ENCODE measurements around the gene CDK5RAP3. TPM values are rescaled to one million over a fixed set of nuclear protein-coding genes. Genes with fewer than 3 reads are reported as not detected.
A peak's percentile ranks its signal among the peaks of the same experiment; 100 is the strongest.

The CDK5RAP3 gene
- total RNA-seq, 1 experiment from 2014 or later, result 128 TPM

DNA sequence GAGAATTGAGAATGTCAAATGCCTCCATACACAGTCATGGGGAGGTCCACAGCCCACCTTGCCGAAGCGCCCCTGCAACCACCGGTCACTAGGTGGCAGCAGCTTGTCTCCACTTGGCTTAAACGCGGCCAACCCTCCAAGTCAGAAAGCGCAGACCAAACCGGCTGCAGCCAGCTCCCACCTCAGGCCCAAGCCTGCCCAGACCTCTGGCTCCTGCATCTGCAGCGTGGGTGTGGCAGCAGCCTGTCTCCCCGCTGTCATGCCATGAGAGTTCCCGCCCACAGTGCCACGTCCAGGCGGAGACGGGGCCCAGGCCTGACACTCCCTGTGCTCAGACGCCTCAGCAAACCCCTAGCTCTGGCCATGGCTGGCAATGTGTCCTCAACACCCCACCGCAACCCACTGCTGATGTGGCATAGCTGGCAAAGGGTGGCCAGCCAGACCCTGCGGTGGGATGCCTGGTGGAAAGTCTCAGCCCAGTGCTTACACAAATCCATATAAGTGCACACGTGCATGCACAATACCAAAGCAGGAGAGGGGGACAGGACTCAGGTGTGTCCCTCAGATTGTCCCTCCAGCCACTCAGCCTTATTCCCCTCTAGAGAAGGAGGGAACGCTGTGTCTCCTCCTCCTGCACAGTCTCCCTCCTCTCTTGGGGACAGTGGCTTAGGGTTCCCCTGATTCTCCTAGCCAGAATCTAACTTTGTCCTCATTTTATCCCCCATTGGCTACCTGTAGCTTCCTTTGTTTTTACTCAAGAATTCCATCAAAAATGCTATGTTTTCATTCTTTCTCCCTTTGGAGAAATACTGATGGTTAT, 55.8 kb downstream of the CDK5RAP3 start (continued):
- TF ChIP-seq, protein P1, sequence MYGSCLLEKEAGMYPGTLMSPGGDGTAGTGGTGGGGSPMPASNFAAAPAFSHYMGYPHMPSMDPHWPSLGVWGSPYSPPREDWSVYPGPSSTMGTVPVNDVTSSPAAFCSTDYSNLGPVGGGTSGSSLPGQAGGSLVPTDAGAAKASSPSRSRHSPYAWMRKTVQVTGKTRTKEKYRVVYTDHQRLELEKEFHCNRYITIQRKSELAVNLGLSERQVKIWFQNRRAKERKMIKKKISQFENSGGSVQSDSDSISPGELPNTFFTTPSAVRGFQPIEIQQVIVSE (CRISPR knock-in tag; IDR thresholded peaks at IDR 0.05; ENCODE audit: borderline replicate concordance), result no peak
- TF ChIP-seq ZNF263 (CRISPR knock-in tag; IDR thresholded peaks at IDR 0.05; ENCODE audit: low read depth), result no peak
- peak; percentile 67; the same call in 1 of the 2 replicates for TF ChIP-seq FOXP1 (CRISPR knock-in tag; IDR thresholded peaks at IDR 0.05; ENCODE audit: borderline replicate concordance)
- no peak for TF ChIP-seq ZBTB21 (CRISPR knock-in tag; IDR thresholded peaks at IDR 0.05; ENCODE audit: borderline replicate concordance)

DNA sequence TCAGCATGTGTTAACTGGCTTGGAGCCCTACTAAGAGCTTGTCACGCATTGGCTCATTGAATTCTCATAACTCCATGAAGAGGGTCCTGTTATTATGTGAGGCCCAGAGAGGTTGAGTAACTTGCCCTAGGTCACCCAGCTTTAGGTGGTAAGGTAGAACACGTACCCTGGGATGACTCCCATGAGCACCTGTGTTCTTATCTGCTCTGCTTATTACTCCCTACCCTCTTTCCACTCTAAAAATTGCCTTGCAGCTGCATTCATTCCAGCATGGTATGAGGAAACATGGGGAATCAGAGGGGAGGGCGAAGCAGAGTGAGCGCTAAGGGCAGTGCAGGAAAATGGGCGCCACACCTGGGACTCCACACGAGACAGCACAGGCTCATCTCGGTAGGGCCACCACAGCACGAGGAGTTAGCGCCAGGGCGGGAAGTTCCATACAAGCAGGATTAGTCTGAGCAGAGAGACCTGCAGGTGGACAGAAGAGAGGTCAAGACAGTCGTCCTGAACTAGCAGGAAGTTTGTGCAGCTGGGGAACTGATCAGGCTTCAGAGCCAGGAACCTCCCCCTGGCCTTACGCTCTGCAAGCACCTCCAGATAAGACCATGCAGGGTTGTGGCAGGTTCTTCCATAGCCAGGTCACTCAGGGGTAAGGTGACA, 56.5 kb downstream of the CDK5RAP3 start:
- Mint-ChIP-seq H3K9me3 (no peaks in the 10 kb centered on the region), H3K4me1 (peaks cover 25% of the 10 kb centered on the region), H3K27ac (no peak overlapping the region), H3K36me3 (no peaks in the 10 kb centered on the region), H3K27me3 (ENCODE audit: low read depth) (peaks cover 46% of the 10 kb centered on the region), H3K4me3 (no peak overlapping the region)
- TF ChIP-seq, protein P2, sequence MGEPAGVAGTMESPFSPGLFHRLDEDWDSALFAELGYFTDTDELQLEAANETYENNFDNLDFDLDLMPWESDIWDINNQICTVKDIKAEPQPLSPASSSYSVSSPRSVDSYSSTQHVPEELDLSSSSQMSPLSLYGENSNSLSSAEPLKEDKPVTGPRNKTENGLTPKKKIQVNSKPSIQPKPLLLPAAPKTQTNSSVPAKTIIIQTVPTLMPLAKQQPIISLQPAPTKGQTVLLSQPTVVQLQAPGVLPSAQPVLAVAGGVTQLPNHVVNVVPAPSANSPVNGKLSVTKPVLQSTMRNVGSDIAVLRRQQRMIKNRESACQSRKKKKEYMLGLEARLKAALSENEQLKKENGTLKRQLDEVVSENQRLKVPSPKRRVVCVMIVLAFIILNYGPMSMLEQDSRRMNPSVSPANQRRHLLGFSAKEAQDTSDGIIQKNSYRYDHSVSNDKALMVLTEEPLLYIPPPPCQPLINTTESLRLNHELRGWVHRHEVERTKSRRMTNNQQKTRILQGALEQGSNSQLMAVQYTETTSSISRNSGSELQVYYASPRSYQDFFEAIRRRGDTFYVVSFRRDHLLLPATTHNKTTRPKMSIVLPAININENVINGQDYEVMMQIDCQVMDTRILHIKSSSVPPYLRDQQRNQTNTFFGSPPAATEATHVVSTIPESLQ (CRISPR knock-in tag; IDR thresholded peaks at IDR 0.05), result no peak
- TF ChIP-seq JUN (CRISPR knock-in tag; IDR thresholded peaks at IDR 0.05), result no peak
- no peak for TF ChIP-seq RORB (CRISPR knock-in tag; IDR thresholded peaks at IDR 0.05)
- TF ChIP-seq ESRRA (CRISPR knock-in tag; IDR thresholded peaks at IDR 0.05; ENCODE audit: borderline replicate concordance), result no peak
- no peak for TF ChIP-seq NR1H2 (CRISPR knock-in tag; IDR thresholded peaks at IDR 0.05)
- TF ChIP-seq, protein P3, sequence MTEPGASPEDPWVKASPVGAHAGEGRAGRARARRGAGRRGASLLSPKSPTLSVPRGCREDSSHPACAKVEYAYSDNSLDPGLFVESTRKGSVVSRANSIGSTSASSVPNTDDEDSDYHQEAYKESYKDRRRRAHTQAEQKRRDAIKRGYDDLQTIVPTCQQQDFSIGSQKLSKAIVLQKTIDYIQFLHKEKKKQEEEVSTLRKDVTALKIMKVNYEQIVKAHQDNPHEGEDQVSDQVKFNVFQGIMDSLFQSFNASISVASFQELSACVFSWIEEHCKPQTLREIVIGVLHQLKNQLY (CRISPR knock-in tag; IDR thresholded peaks at IDR 0.05), result no peak
- TF ChIP-seq, protein P4, sequence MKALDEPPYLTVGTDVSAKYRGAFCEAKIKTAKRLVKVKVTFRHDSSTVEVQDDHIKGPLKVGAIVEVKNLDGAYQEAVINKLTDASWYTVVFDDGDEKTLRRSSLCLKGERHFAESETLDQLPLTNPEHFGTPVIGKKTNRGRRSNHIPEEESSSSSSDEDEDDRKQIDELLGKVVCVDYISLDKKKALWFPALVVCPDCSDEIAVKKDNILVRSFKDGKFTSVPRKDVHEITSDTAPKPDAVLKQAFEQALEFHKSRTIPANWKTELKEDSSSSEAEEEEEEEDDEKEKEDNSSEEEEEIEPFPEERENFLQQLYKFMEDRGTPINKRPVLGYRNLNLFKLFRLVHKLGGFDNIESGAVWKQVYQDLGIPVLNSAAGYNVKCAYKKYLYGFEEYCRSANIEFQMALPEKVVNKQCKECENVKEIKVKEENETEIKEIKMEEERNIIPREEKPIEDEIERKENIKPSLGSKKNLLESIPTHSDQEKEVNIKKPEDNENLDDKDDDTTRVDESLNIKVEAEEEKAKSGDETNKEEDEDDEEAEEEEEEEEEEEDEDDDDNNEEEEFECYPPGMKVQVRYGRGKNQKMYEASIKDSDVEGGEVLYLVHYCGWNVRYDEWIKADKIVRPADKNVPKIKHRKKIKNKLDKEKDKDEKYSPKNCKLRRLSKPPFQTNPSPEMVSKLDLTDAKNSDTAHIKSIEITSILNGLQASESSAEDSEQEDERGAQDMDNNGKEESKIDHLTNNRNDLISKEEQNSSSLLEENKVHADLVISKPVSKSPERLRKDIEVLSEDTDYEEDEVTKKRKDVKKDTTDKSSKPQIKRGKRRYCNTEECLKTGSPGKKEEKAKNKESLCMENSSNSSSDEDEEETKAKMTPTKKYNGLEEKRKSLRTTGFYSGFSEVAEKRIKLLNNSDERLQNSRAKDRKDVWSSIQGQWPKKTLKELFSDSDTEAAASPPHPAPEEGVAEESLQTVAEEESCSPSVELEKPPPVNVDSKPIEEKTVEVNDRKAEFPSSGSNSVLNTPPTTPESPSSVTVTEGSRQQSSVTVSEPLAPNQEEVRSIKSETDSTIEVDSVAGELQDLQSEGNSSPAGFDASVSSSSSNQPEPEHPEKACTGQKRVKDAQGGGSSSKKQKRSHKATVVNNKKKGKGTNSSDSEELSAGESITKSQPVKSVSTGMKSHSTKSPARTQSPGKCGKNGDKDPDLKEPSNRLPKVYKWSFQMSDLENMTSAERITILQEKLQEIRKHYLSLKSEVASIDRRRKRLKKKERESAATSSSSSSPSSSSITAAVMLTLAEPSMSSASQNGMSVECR (CRISPR knock-in tag; IDR thresholded peaks at IDR 0.05; ENCODE audit: borderline replicate concordance), result no peak
- no peak for TF ChIP-seq GRHL2 (CRISPR knock-in tag; IDR thresholded peaks at IDR 0.05; ENCODE audit: insufficient replicate concordance, severe bottlenecking)
- no peak for TF ChIP-seq ZNF416 (CRISPR knock-in tag; IDR thresholded peaks at IDR 0.05)
- no peak for TF ChIP-seq MYBL2 (CRISPR knock-in tag; IDR thresholded peaks at IDR 0.05)
- TF ChIP-seq, protein P5, sequence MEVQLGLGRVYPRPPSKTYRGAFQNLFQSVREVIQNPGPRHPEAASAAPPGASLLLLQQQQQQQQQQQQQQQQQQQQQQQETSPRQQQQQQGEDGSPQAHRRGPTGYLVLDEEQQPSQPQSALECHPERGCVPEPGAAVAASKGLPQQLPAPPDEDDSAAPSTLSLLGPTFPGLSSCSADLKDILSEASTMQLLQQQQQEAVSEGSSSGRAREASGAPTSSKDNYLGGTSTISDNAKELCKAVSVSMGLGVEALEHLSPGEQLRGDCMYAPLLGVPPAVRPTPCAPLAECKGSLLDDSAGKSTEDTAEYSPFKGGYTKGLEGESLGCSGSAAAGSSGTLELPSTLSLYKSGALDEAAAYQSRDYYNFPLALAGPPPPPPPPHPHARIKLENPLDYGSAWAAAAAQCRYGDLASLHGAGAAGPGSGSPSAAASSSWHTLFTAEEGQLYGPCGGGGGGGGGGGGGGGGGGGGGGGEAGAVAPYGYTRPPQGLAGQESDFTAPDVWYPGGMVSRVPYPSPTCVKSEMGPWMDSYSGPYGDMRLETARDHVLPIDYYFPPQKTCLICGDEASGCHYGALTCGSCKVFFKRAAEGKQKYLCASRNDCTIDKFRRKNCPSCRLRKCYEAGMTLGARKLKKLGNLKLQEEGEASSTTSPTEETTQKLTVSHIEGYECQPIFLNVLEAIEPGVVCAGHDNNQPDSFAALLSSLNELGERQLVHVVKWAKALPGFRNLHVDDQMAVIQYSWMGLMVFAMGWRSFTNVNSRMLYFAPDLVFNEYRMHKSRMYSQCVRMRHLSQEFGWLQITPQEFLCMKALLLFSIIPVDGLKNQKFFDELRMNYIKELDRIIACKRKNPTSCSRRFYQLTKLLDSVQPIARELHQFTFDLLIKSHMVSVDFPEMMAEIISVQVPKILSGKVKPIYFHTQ (CRISPR knock-in tag; IDR thresholded peaks at IDR 0.05), result no peak
- TF ChIP-seq HMGA2 (CRISPR knock-in tag; IDR thresholded peaks at IDR 0.05), result no peak
- ATAC-seq, result no peak
- ChIA-PET CTCF (interaction anchor here (0.8 to 3.8 kb wide), 27 partner anchors 9 to 309 kb away, joined by 3 to 108 read pairs (median 6); partner anchors contain the start of genes COPZ2, NFE2L1, PNPO and SNX11), POLR2A (interaction anchor here (1.0 to 2.4 kb wide), 3 partner anchors 21 to 45 kb away, joined by 4 to 22 read pairs (median 9); partner anchors contain the start of gene NFE2L1)
- DNase-seq (ENCODE audit: low spot score), result no peak

Measured in WTC11 (cell line).